Measurements from ENCODE around the gene EPHA10.
A peak's percentile ranks its signal among the peaks of the same experiment; 100 is the strongest.
"Not testable (repeated sequence)": the region's sequence is repeated elsewhere in the genome, so short reads cannot be mapped to it uniquely, and the experiment has no call there.

EPHA10 gene

DNA sequence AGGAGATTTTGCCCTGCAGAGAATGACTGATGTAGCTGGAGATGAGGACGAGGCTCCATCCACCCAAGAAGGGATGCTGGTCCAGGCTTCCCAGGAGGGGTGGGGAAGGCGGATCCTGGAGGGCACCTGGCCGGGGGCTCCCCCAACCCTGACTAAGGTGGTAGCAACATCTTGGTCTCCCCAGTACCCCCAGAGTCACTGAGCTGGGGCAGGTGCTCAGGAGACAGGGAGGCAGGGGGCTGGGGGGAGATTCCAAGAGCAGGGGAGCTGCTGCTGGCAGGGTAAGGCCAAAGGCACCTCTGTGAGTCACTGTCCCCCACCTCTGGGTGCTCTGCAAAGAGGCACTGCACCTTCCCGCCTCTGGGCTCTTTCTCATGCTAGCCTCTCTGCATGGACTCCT lies 48.6 kb downstream of the EPHA10 start:
- no peak for DNase-seq (ENCODE audit: low read depth)

DNA sequence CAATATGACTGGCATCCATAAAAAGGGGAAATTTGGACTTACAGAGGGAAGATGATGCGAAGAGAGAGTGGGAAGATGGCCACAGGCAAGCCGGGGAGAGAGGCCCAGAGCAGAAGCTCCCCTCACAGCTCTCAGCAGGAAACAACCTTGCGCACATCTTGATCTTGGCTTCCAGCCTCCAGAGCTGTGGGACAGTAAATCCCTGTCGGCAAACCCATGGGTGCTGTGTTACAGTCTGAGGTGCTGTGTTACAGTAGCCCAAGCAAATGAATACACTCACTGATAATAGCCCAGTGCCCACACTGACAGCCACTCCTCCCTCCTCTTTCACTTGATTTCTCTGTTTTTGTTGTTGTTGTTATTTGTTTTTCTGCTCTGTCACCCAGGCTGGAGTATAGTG lies 50.2 kb downstream of the EPHA10 start:
- no peak for DNase-seq (ENCODE audit: low read depth)

DNA sequence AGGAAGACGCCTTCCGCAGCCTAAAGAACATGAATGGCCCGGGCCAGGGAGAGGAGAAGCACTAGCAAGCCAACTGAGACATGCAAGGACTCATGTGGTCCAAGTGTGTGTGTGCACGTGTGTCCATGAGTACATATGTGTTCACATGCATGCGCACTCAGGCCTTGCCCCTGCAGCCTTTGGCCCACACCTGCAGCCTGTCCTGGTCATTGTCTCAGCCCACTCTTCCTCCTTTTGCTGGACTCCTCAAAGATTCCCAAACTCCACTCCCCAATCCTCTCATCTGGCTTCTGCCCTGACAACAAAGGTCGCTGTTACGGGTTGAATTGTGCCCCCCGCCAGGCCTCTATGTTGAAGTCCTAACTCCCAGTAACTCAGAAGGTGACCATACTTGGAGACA lies 50.7 kb downstream of the EPHA10 start:
- DNase-seq (ENCODE audit: low read depth): no peak

DNA sequence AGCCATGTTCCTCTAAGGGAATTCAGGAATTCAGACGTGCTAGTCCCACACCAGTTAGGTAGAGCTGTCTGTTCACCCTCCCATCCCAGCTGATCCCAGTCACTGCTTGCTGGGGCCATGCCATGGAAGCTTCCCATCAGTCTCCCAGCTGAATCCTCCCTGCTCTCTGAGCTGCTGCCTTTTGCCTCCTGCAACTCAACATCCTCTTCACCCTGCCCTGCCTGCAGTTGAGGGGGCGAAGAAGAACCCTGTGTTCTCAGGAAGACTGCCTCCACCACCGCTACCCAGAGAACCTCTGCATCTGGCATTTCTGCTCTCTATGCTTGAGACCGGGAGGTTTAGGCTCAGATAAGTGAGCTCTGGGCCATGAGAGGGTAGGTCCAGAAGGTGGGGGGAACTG lies 56.4 kb downstream of the EPHA10 start:
- DNase-seq (ENCODE audit: low read depth): no peak

DNA sequence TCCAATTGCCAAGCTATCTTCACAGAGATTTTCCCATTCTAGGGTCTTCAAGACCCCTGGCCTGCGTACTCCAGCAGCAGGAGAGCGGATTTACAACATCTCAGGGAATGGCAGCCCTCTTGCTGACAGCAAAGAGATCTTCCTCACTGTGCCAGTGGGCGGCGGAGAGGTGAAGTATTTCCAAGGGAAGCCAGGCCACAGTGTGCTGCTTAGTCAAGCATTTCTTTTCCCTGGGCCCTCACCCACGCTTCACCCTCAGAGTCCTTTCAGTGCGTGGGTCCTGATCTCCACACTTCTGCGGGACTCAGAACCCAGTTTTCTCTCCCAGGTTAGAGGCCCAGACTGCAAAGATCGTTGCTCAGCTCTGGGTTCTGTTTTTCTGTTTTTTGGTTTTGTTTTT lies 59.5 kb downstream of the EPHA10 start:
- no peak for DNase-seq (ENCODE audit: low read depth)

DNA sequence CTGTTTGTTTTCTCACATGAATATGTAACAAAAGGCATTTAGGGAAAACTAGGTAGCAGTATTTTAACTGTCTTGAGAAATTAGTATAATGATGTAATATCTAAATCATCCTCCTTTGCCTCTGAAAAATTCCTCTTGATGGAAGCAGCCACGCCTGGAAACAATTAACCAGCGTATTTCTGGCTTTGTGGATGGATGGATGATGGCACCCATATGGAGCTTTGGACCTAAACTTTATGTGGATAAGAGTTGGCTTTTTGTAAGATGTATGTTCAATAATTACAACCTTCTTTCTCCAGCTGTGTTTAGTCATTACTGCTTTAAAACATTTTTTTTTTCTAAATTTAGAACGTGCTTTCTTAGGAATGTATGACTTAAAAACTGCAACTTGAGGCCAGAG lies 60.0 kb downstream of the EPHA10 start:
- no peak for DNase-seq (ENCODE audit: low read depth)

DNA sequence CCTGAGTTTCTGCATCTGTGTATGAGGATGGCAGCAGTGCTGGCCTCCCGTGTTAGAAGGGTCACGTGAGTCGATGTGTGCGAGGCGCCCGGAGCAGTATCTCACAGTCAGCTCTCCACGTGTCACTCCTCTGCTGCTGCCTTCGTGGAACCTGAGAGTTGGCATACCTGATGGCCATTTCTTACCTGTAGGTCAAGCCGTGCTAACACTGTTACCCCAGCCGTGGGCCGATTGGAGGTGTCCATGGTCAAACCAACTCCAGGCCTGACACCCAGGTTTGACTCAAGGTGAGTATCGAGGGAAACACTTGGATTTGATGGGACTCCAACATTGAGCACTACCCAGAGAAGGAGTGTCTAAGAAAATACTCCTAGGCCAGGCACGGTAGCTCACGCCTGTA lies 61.9 kb downstream of the EPHA10 start:
- no peak for DNase-seq (ENCODE audit: low read depth)

DNA sequence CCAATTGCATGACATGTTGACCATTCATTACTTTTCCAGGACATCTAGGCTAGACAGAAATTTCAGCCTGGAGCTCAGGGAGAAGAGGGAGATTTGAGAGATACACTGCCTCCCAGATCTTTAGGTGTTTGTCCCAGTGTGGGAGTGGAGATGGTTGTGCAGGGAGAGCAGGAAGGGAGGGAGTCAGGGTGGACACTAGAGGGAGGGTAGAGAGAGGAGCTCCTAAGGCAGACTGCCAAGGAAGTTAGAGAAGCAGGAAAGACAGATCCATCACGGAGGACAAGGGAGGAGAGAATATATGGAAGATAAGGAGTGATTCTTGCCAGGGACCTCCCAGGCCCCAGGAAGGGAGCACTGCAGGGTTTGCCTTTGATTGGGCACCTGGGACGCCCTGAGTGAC lies 63.9 kb downstream of the EPHA10 start:
- no peak for DNase-seq (ENCODE audit: low read depth)

DNA sequence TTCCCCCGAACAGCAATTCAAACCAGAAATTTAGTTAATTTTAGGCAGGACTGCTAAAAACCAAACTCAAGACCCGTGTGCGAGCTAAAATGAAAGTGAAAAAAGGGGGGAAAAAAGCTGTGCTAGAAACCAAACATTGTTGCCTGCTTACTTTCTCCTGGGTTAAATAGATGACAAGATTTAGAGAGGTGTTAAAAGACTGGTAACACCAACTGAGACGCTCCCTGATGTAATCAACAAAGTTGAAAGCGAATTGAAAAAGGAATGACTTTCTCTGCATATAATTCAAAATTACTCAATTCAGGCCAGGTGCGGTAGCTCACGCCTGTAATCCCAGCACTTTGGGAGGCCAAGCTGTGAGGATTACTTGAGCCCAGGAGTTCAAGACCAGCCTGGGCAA lies 65.8 kb downstream of the EPHA10 start:
- no peak for DNase-seq (ENCODE audit: low read depth)

DNA sequence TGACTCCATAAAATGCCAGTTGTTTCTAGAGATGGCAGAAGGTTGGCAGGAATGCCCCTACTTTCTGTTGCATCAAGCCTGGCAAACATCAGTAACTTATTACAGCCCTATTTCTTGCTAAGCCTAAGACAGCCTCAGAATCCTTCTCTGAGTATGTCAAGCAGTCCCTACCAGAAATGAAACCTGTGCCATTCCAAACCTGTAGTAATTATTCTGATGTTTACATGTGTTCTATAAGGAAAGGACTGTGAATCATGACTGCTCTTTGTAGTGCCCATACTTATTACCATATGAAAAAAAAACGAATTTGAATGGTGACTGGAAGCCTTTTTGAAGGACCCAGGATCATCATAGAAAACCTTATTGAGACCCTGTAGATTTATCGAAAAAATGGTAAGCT lies 67.2 kb downstream of the EPHA10 start:
- DNase-seq (ENCODE audit: low read depth): no peak

DNA sequence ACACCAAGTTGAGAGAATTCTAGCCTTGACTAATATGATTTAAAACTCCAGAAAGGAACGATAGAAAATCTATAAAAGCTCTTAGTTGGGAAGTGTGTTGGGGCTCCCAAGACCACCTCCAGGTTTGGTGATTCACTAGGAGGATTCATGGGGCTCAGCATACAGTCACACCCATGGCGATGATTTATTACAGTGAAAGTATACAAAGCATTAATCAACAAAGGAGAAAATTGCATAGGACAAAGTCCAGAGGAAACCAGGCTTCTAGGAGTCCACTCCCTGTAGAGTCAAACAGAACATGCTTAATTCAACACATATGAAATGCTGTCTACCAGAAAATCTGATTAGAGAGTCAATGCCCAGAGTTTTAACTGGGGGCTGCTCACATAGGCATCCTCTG lies 67.8 kb downstream of the EPHA10 start:
- DNase-seq (ENCODE audit: low read depth): no peak

DNA sequence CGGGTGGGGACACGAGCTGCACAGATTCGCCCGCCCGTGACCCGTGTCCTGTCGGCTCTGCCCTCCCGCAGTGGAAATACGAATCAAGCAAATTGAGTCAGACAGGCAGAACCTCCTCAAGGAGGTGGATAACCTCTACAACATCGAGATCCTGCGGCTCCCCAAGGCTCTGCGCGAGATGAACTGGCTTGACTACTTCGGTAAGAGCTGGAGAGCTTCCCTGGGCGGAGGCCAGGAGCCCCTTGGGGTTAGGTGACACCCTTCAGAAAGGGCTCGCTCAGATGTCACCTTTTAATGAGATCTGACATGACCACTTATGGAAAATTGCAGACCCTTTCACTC lies 72.1 kb downstream of the EPHA10 start:
- DNase-seq (ENCODE audit: low read depth): no peak

DNA sequence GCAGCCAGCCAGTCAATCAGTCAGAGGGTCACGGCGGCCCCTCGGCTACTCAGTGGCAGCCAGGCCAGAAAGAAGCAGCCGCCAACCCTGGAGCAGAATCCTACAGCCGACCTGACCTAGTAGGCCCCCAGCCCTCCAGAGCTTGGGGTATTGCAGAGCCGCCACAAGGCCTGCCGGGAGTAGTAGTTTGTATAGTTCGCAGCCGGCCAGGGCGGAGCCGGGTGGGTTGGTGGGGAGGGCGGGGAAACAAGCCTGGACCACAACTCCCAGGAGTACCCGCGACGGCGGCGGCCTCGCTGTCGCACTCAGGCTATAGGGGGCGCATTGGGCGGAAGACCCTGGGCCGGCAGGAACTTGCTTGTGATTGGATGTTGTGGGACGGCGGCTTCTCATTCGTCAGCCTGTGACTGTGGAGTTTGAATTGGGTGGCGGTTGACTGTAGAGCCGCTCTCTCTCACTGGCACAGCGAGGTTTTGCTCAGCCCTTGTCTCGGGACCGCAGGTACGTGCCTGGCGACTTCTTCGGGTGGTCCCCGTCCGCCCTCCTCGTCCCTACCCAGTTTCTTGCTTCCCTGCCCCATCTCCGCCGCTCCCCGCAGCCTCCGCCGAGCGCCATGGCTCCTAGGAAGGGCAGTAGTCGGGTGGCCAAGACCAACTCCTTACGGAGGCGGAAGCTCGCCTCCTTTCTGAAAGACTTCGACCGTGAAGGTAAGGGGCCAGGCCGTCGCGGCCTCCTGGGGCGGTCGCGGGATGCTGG lies 72.7 kb downstream of the EPHA10 start, which contains the start of gene CDCA8:
Gene CDCA8 (plus strand): TSS at position 439 of the 756 bp plus-strand sequence. CDS start 175 bp downstream, at position 614.
- DNase-seq (ENCODE audit: low read depth): peak; percentile 98

DNA sequence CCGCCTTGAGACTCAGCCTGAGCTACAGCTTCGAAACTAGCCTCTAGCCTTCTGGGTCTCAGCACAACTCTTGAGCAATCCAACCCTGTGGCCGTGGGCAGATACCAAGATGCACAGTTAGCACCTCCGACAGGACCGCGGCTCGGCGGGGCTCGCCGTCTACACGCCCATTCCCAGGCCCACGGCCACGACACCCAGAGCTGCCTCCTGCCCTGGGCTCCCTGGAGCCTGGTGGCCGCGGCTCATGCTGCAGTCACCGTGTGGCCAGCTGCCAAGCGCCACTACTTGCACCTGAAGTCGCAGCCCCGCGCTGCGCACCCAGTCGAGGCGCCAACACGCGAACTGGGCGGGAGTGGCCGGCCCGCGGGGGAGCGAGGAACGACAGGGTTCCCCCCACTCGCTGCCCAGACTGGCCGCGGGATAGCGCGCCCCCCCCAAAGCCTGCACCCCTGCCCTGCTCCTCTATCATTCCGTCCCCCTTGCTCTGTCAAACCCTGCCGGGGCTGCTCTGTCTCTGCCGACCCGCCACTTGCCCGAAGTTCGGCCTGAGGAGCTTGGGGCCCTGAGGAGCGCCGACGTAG lies 73.3 kb downstream of the EPHA10 start:
- DNase-seq (ENCODE audit: low read depth): peak; percentile 5

DNA sequence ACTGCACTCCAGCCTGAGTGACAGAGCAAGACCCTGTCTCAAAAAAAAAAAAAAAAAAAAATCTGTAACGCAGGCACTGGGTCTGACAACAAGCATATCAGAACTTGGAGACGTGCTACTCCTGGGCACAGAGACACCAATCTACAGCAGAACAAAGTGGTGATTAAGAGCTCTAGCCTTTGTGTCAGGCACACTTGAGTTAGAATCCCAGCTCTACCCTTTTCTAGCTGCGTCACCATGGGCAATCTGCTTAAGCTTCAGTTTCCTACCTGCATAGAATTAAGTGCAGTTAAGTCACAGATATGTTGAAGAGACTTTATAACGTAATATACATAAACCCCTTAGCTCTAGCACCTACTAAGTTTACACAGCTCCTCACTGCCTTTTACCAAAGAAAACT lies 76.0 kb downstream of the EPHA10 start:
- no peak for DNase-seq (ENCODE audit: low read depth)

DNA sequence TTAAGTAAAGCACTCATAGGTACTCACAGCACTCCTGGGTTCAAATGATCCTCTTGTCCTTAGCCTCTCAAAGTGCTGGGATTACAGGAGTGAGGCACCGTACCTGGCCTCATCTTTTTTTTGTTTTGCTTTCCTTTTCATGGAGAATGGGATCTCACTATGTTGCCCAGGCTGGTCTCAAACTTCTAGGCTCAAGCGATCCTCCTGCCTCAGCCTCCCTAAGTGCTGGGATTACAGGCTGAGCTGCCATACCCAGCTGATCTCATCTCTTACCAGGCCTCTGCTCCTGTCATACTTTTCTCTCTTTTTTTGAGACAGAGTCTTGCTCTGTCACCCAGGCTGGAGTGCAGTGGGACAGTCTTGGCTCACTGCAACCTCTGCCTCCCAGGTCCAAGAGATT lies 77.2 kb downstream of the EPHA10 start:
- not testable (repeated sequence) for DNase-seq (ENCODE audit: low read depth)

DNA sequence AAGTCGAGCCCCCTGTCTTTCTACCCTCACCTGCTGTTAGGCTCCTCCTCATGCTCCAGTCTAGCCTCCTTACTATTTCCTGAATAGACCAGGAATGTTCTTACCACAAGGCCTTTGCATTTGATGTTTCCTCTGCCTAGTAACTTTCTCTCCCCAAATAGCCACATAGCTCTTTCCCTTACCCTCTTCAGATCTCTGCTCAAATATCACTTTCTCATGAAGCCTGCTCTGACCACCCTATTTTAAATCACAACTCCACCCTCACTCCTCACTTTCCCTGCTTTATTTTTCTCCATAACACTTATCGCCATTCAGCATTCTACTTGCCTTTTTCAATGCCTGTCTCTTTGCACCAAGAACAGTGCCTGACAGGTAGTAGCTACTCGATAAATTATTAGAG lies 79.2 kb downstream of the EPHA10 start:
- DNase-seq (ENCODE audit: low read depth): no peak

DNA sequence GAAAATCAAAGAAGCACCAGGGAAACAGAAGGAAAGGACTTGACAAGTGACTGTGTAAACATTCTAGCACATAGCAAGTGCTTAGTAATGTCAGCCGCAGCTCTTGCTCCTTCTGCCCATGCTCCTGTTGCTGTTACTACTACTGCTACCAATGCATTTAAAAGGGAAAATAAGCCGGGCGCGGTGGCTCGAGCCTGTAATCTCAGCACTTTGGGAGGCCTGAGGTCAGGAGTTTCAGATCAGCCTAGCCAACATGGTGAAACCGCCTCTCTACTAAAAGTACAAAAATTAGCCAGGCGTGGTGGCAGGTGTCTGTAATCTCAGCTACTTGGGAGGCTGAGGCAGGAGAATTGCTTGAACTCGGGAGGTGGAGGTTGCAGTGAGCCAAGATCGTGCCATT lies 80.7 kb downstream of the EPHA10 start:
- not testable (repeated sequence) for DNase-seq (ENCODE audit: low read depth)

DNA sequence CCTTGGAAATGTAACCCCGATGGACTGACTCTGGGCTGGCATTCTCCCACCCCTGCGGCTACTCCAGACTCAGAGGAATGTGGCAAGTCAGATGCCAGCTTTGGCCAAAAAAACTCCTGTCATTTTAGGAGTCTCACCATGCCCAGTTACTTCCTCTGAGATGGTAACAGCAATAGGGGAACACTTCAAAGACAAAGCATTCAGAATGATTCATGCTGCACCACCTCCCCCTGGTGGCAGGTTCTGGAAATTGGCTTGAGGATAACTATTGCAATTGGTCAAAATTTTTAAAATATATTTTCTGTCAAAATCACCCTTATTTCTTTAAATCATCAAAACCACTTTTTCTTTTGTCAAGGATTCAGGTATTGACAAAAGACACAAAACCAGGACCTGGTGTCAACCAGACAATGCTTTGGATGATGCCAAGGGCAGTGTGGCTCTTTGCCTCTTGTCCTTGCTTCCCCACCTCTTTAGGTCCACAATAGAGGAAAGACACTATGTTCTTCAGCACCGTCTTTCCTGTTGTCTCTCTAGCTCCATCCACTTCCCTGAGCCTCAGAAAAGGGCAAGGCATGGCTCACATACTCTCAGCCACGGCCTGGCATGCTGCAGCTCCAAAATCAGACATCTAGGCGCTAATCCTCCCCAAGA lies 82.5 kb downstream of the EPHA10 start:
- peak; percentile 71 for DNase-seq (ENCODE audit: low read depth)

DNA sequence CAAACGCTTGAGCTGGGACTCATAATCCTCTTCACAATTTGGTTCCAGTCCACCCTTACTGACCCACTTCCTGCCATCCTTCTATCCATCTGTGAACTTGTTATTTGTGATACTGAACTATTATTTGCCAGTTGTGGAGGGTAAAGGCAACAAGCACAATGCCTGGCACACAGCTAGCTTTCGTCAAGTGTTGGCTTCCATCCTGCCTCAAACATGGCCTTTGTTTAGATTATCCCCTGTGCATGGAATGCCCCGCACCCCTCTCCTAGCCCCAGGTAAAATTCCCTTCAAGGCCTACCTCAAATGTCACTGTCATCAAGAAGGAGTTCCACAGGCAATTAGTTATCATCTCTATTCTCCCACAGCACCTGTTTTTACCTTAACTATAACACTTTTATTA lies 84.0 kb downstream of the EPHA10 start:
- no peak for DNase-seq (ENCODE audit: low read depth)

DNA sequence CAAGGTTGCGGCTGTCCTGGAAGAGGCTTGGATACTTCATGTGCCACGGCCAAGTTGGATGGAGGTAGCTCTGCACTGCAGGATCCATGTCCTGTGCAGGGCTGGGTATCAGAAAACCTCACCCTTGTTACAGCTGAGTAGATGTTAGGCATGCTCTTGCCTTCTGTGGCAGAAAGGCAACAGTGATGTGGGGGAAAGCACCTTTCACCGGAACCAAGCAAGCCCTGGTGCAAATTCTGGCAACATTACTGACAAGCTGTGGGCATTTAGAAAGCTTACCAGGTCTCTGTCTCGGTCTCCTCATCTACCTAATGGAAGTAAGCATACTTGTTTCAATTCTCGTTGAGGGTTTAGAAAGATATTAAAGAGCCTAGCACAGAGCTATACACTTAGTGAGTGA lies 87.1 kb downstream of the EPHA10 start:
- no peak for DNase-seq (ENCODE audit: low read depth)

DNA sequence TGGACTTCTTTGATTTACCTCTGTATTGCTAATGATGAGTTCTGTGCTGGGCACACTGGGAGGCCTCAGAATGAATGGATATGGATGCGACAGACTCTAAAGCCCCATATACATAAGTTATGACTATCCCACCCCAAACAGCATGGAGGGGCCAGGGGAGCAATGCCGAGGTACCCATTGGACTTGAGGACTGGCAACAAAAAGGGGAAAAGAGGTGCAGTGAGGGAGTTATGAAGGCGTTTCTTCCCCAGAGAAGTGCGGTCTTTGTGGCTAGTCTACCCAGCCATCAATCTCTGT lies 87.8 kb downstream of the EPHA10 start:
- DNase-seq (ENCODE audit: low read depth): no peak

DNA sequence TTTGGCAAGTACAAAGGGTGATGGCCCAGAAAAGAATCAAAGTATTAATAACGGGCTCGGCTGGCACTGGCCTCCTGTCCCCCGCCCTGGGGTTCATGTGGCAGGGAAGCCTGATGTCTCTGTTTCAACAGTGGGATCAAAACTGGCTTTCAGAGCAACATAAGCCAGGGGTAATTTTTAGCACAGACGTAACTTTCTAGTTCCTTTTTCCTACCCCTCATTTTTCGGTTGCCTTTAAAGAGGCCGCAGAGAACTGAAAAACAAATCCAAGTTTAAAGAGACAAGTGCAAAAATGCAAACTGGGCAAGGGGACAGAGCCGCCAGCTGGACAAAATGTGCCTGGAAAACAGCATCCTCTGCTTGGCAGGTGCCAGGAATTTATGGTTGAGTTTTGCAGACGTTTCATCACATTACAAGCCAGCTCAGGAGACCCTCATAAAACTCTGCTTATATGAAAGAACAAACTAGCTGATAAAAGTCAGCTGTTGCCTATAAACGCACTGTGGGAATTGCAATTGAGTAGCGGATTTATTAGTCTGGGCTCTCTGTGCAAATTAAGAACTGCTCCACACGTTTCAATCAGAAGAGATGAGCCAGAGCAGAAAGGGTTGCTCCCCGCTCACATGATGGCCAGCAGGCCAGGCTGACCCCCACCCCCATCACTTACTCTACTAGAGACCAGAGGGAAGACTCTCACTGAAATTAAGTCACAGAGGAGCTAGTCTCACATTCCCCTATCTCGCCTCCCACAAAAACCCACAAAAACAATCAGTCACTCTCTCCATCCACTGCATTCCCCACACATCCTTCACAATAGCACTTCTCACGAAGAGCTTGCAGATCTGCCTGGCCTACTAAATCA lies 88.4 kb downstream of the EPHA10 start:
- DNase-seq (ENCODE audit: low read depth): no peak

Measured in activated gamma-delta T cell treated with anti-CD3 and anti-CD28 coated beads, Interleukin-2, amount 50 U/mL, for 16 hours (primary cell).